Keratinocyte (primary cell): ENCODE data around the gene PSMD7.

Experiments used
- EZH2 ChIP-seq: IDR thresholded peaks from one replicate; pipeline ENCODE4 v1.6.1; 2012; ENCODE audit warnings: inconsistent platforms, mild to moderate bottlenecking, low read length, moderate library complexity
- TF ChIP-seq, protein P1 (sequence below), 3 experiments: IDR thresholded peaks in 1 of 3; conservative IDR thresholded peaks in 1 of 3; optimal IDR thresholded peaks in 1 of 3; 2 replicates in 2 of 3; 3 replicates in 1 of 3; pipeline versions ENCODE3 to v1.5.1; 2011; ENCODE audit warnings: low read length in 3 of 3, mild to moderate bottlenecking in 3 of 3, moderate library complexity in 2 of 3, control low read depth in 1 of 3, inconsistent platforms in 1 of 3; ENCODE audit not compliant: insufficient read depth in 2 of 3; ENCODE audit errors: extremely low read depth in 1 of 3

GRCh38 chr16:74279805-74280204, 16.8 kb upstream of the PSMD7 start:
- TF ChIP-seq, protein P1, sequence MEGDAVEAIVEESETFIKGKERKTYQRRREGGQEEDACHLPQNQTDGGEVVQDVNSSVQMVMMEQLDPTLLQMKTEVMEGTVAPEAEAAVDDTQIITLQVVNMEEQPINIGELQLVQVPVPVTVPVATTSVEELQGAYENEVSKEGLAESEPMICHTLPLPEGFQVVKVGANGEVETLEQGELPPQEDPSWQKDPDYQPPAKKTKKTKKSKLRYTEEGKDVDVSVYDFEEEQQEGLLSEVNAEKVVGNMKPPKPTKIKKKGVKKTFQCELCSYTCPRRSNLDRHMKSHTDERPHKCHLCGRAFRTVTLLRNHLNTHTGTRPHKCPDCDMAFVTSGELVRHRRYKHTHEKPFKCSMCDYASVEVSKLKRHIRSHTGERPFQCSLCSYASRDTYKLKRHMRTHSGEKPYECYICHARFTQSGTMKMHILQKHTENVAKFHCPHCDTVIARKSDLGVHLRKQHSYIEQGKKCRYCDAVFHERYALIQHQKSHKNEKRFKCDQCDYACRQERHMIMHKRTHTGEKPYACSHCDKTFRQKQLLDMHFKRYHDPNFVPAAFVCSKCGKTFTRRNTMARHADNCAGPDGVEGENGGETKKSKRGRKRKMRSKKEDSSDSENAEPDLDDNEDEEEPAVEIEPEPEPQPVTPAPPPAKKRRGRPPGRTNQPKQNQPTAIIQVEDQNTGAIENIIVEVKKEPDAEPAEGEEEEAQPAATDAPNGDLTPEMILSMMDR (optimal IDR thresholded peaks at IDR 0.05 in 1 of 3, IDR thresholded peaks at IDR 0.05 in 1 of 3, conservative IDR thresholded peaks at IDR 0.05 in 1 of 3; ENCODE audit: extremely low read depth in 1 of 3, insufficient read depth in 2 of 3, low read length in 3 of 3), result no peak
- no peak for TF ChIP-seq EZH2
